H1 (cell line): ENCODE data around the gene CCL8. TPM values are rescaled to one million over a fixed set of nuclear protein-coding genes. Genes with fewer than 3 reads are reported as not detected.

Experiments used
- HDAC2 ChIP-seq, 2 experiments: fragments of 300-600 bp in 1 of 2; sonication (generic) in 1 of 2; IDR thresholded peaks; 2 replicates each; pipeline ENCODE4 v1.6.1; 2011 to 2012; ENCODE audit warnings: low read depth in 2 of 2, low read length in 2 of 2, mild to moderate bottlenecking in 2 of 2, moderate library complexity in 2 of 2, borderline replicate concordance in 1 of 2, inconsistent platforms in 1 of 2
- PHF8 ChIP-seq: fragments of 200-600 bp; sonication (generic); conservative IDR thresholded peaks from 2 replicates; pipeline ENCODE4 v1.7.1; 2012; ENCODE audit warnings: low read depth, mild to moderate bottlenecking, inconsistent platforms, low read length, moderate library complexity
- RBBP5 ChIP-seq: IDR thresholded peaks from 2 replicates; pipeline ENCODE4 v1.7.1; 2012; ENCODE audit warnings: low read depth, mild to moderate bottlenecking, inconsistent platforms, low read length, moderate library complexity, borderline replicate concordance
- polyA plus RNA-seq, 7 experiments: library from polyadenylated mRNA; depleted of rRNA in 3 of 7; stranded (reverse) in 5 of 7; unstranded in 2 of 7; fragments of >200 nt in 5 of 7; fragments of 200-250 nt in 2 of 7; gene quantifications; 1 replicate in 5 of 7; 2 replicates in 1 of 7; 4 replicates in 1 of 7; pipeline versions ENCODE4 v1.2.1 to v1.2.3, GENCODE V29; 2011 to 2013; ENCODE audit warnings: missing spikeins in 2 of 7, mixed read lengths in 2 of 7
- total RNA-seq: library from RNA; stranded (reverse); fragmentation: NEBNext Ultra II Directional; extraction: Animal tissue kit (Norgen Biotek cat#: 25700); gene quantifications from 2 replicates; pipeline ENCODE4 v1.2.1, GENCODE V29; 2021

Gene CCL8
- total and polyA plus RNA-seq, 2 of the 8 experiments (the other 6 are each of a cell fraction or from before 2014, with no cell fraction given): not detected

DNA sequence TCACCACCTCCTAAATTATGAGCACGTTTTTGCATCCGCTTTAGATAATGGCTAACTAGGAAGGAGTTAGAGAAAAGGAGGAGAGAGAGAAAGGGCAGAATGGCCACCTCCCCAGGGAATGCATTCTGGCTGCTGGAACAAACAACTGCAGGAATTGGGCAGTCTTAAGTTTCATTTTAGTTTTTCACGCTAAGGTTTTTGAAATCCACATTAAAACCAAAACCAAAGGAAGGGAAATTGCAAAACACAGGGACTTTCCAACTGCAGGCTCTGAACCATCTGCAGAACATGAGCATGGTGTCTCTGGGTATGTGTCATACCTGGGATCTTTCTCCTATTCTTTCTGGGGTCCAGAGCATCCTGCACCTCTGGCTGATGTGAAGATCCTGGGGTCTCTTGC, 12.1 kb upstream of the CCL8 start (continued):
- TF ChIP-seq RBBP5 (no peak), PHF8 (no peak), HDAC2 (IDR thresholded peaks at IDR 0.05; ENCODE audit: borderline replicate concordance in 1 of 2, low read depth in 2 of 2, low read length in 2 of 2) (no peak)
